Epithelial cell of proximal tubule (primary cell): Measurements from ENCODE around the gene JUP. TPM values are rescaled to one million over a fixed set of nuclear protein-coding genes. Genes with fewer than 3 reads are reported as not detected.

Source experiments
- DNase-seq: peaks from one replicate; pipeline ENCODE4 v3.0.0-alpha.2; 2011; ENCODE audit warnings: low read depth
- H3K4me3 ChIP-seq: 2 replicates; pipeline ENCODE4 v1.5.1; 2011; ENCODE audit warnings: low read depth, mild to moderate bottlenecking, low read length
- CTCF ChIP-seq: conservative IDR thresholded peaks from 2 replicates; pipeline ENCODE4 v1.5.1; 2012; ENCODE audit warnings: low read depth, mild to moderate bottlenecking, low read length
- total RNA-seq: library from RNA; depleted of rRNA; stranded (reverse); fragments of >200 nt; gene quantifications from 2 replicates; pipeline ENCODE4 v1.2.3, GENCODE V29; 2015

The JUP gene
- total RNA-seq, 1 donor from 2014 or later, result 425 TPM

GRCh38 chr17:41823141-41823524, 36.6 kb upstream of the JUP start:
- TF ChIP-seq CTCF, result no peak
- no peak for DNase-seq
- H3K4me3 ChIP-seq, result no peak overlapping the region

GRCh38 chr17:41822216-41823140, 36.0 kb upstream of the JUP start:
- TF ChIP-seq CTCF, result no peak
- DNase-seq, result no peak
- H3K4me3 ChIP-seq, result no peak overlapping the region

GRCh38 chr17:41821776-41822175, 35.3 kb upstream of the JUP start:
- no peak for DNase-seq
- H3K4me3 ChIP-seq, result no peak overlapping the region
- no peak for TF ChIP-seq CTCF

GRCh38 chr17:41818024-41818423, 31.5 kb upstream of the JUP start:
- H3K4me3 ChIP-seq, result no peak overlapping the region
- DNase-seq, result no peak
- no peak for TF ChIP-seq CTCF

GRCh38 chr17:41816637-41817320, 30.3 kb upstream of the JUP start:
- no peak for DNase-seq
- no peak for TF ChIP-seq CTCF
- no peak overlapping the region for H3K4me3 ChIP-seq

- no peak for DNase-seq
- no peak for TF ChIP-seq CTCF
- no peak overlapping the region for H3K4me3 ChIP-seq
Observed at GRCh38 chr17:41814195-41814594, 27.7 kb upstream of the JUP start.
